ENCODE measurements around the gene C9orf85.

Gene C9orf85

DNA sequence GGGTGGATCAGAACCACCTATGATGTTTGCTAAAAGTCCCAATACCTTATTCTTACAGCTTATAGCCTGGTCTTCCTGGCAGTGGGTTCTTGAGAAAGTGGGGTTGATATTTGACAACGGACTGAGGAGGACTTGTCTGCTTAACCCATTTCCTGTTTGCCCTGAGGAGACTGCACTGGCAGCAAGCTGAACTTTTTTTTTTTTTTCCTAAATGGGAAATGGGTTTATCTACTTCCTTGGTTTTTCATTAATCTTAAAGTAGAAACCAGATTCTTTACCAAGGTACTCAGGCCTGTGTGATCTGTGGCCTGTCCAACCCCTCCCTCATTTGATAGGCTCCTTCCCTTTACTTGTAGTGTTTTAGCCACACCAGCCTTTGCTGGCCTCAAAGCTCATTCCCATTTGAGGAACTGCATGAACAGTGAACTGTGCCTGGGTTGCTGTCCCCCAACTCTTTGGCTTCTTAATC is 101.9 kb downstream of the C9orf85 start:
- DNase-seq = no peak

DNA sequence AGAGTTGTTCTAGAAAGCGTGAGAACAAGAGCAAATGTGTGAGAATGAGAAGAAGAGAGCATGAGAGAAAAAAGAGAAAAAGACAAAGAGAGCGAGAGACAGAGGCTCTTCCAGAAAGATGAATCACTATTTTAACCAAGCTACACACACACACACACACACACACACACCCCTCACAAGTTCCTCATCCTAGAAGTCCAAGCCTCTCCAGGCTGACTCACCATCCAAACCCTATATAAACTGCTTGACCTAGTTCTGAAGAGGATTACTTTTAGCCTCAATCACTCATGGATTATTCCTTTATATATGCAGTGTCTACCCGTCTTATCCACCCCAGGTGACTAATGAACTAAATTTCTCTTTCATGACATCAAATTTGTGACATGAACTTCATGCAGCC is 111.4 kb downstream of the C9orf85 start:
- no peak for DNase-seq
